Sigmoid colon (tissue), 7 donors: ENCODE measurements around the gene UBE2L6. TPM values are rescaled to one million over a fixed set of nuclear protein-coding genes. Genes with fewer than 3 reads are reported as not detected.

Source experiments
- DNase-seq: peaks from one replicate; pipeline ENCODE4 v3.0.0-alpha.2; 2019
- H3K27ac ChIP-seq, 4 donors: fragments of 200-600 bp; sonication (generic); one replicate each; pipeline ENCODE4 v1.5.1; 2016 to 2019; ENCODE audit warnings: mild to moderate bottlenecking in 1 of 4
- H3K27me3 ChIP-seq, 3 donors: fragments of 200-600 bp; sonication (generic); one replicate each; pipeline ENCODE4 v1.5.1; 2019; ENCODE audit warnings: mild to moderate bottlenecking in 1 of 3
- H3K36me3 ChIP-seq, 4 donors: fragments of 200-600 bp; sonication (generic); one replicate each; pipeline ENCODE4 v1.5.1; 2016 to 2019
- H3K4me1 ChIP-seq, 4 donors: fragments of 200-600 bp; sonication (generic); one replicate each; pipeline ENCODE4 v1.5.1; 2017 to 2019
- H3K4me3 ChIP-seq, 4 donors: fragments of 200-600 bp; sonication (generic); one replicate each; pipeline ENCODE4 v1.5.1; 2017 to 2019; ENCODE audit warnings: mild to moderate bottlenecking in 2 of 4, moderate library complexity in 1 of 4
- H3K9me3 ChIP-seq, 4 donors: fragments of 200-600 bp in 3 of 4; sonication (generic) in 3 of 4; one replicate each; pipeline versions ENCODE4 v1.5.1 to v1.6.1; 2013 to 2019
- CTCF ChIP-seq, 4 experiments: fragments of 450-650 bp in 3 of 4; fragments of 200-600 bp in 1 of 4; IDR thresholded peaks; one replicate each; pipeline ENCODE4 v1.5.1; 2016 to 2019; ENCODE audit warnings: antibody characterized with exemption in 4 of 4, mild to moderate bottlenecking in 3 of 4, moderate library complexity in 2 of 4
- EP300 ChIP-seq, 4 donors: sonication (generic); formaldehyde crosslinking; IDR thresholded peaks; one replicate each; pipeline ENCODE4 v1.6.1; 2017; ENCODE audit warnings: antibody characterized with exemption in 4 of 4
- POLR2A ChIP-seq, 2 donors: fragments of 450-650 bp; IDR thresholded peaks; one replicate each; pipeline ENCODE4 v1.6.1; 2016; ENCODE audit warnings: antibody characterized with exemption in 2 of 2, mild to moderate bottlenecking in 2 of 2, moderate library complexity in 2 of 2
- POLR2AphosphoS5 ChIP-seq, 4 donors: sonication (generic); formaldehyde crosslinking; IDR thresholded peaks; one replicate each; pipeline ENCODE4 v1.6.1; 2017; ENCODE audit warnings: antibody characterized with exemption in 4 of 4
- WGBS, 2 donors: extraction: QIAGEN DNeasy Blood & Tissue Kit; methylation state at CpG; one replicate each; pipeline ENCODE4 v1.1.7; 2013; 5-methylcytosine and 5-hydroxymethylcytosine counted together
- intact Hi-C: fragments of 100-400 bp; cut with DNase I; formaldehyde crosslinking; loops from one replicate; pipeline ENCODE4 v1.15.1; 2023
- polyA plus RNA-seq, 3 donors: library from polyadenylated mRNA; stranded (reverse); fragments of 200-250 nt; gene quantifications; one replicate each; pipeline ENCODE4 v1.2.3, GENCODE V29; 2013
- total RNA-seq, 4 donors: library from RNA; depleted of rRNA; stranded (reverse); fragments of >200 nt; gene quantifications; one replicate each; pipeline ENCODE4 v1.1.0, GENCODE V29; 2016
- donor health status: healthy with polysubstance abuse.
- donor health status: Bipolar disorder and iron deficiency.
- donor health status: healthy.

UBE2L6 gene
- total and polyA plus RNA-seq, 7 donors = 26.5 to 106 (median 37.8) TPM

- Histone ChIP-seq H3K4me1 (peaks cover 0 to 15% (median 12%) of the 10 kb centered on the region in 4 donors), H3K9me3 (no peaks in the 10 kb centered on the region), H3K27ac (no peak overlapping the region), H3K27me3 (no peaks in the 10 kb centered on the region), H3K4me3 (no peak overlapping the region), H3K36me3 (peaks cover 0 to 28% (median 12%) of the 10 kb centered on the region in 4 donors)
- DNase-seq = no peak
- intact Hi-C loops = loop anchor here (10.0 kb wide), 1 partner anchor 242 kb away; no protein-coding TSS in a partner anchor
- 83 to 87% methylated on average over 4 of the region's 4 CpGs for WGBS, 2 donors
- TF ChIP-seq CTCF (IDR thresholded peaks at IDR 0.05) (no peak), EP300 (IDR thresholded peaks at IDR 0.05) (no peak)
Measured at GRCh38 chr11:57562596-57562995, 4.9 kb downstream of the UBE2L6 start.

GRCh38 chr11:57560146-57560545 lies 7.3 kb downstream of the UBE2L6 start:
- no peak overlapping the region for H3K27ac ChIP-seq
- WGBS, 2 donors = 75 to 93% methylated on average over 4 of the region's 4 CpGs
- intact Hi-C loops = loop anchor here (10.0 kb wide), 1 partner anchor 245 kb away; no protein-coding TSS in a partner anchor
- TF ChIP-seq POLR2A (IDR thresholded peaks at IDR 0.05) = no peak
- no peak overlapping the region for H3K4me3 ChIP-seq
- H3K9me3 ChIP-seq = no peaks in the 10 kb centered on the region
- no peak for DNase-seq
- no peaks in the 10 kb centered on the region for H3K4me1 ChIP-seq
- H3K27me3 ChIP-seq = no peaks in the 10 kb centered on the region
- peaks cover 0 to 51% (median 16%) of the 10 kb centered on the region in 4 donors for H3K36me3 ChIP-seq

- intact Hi-C loops = no loop called here
- no peak for DNase-seq
Measured at GRCh38 chr11:57556041-57556440, 11.4 kb downstream of the UBE2L6 start.

GRCh38 chr11:57555393-57555792 lies 12.1 kb downstream of the UBE2L6 start:
- H3K4me1 ChIP-seq = no peaks in the 10 kb centered on the region
- no peak overlapping the region for H3K27ac ChIP-seq
- H3K4me3 ChIP-seq = no peak overlapping the region
- no peaks in the 10 kb centered on the region for H3K9me3 ChIP-seq
- no peak for DNase-seq
- WGBS, 2 donors = 87 to 94% methylated on average over 2 of the region's 2 CpGs
- no peaks in the 10 kb centered on the region for H3K27me3 ChIP-seq
- TF ChIP-seq POLR2A (IDR thresholded peaks at IDR 0.05) (no peak), CTCF (IDR thresholded peaks at IDR 0.05) (no peak), EP300 (IDR thresholded peaks at IDR 0.05) (no peak), POLR2AphosphoS5 (IDR thresholded peaks at IDR 0.05) (no peak)
- peaks cover 21 to 98% (median 51%) of the 10 kb centered on the region in 4 donors for H3K36me3 ChIP-seq
- intact Hi-C loops = no loop called here

More at GRCh38 chr11:57556041-57556440, 11.4 kb downstream of the UBE2L6 start:
- no peak for TF ChIP-seq CTCF (IDR thresholded peaks at IDR 0.05)
- TF ChIP-seq POLR2AphosphoS5 (IDR thresholded peaks at IDR 0.05) = no peak
- TF ChIP-seq POLR2A (IDR thresholded peaks at IDR 0.05) = no peak
- no peak for TF ChIP-seq EP300 (IDR thresholded peaks at IDR 0.05)
- H3K27me3 ChIP-seq = no peaks in the 10 kb centered on the region
- no peaks in the 10 kb centered on the region for H3K4me1 ChIP-seq
- no peak overlapping the region for H3K4me3 ChIP-seq
- H3K36me3 ChIP-seq = peaks cover 21 to 92% (median 45%) of the 10 kb centered on the region in 4 donors
- H3K9me3 ChIP-seq = no peaks in the 10 kb centered on the region
- WGBS, 2 donors = 86 to 91% methylated on average over 8 of the region's 8 CpGs
- H3K27ac ChIP-seq = no peak overlapping the region

- Histone ChIP-seq H3K36me3 (peaks cover 21 to 90% (median 47%) of the 10 kb centered on the region in 4 donors), H3K27ac (no peak overlapping the region), H3K27me3 (no peaks in the 10 kb centered on the region), H3K4me3 (no peak overlapping the region), H3K4me1 (no peaks in the 10 kb centered on the region), H3K9me3 (no peaks in the 10 kb centered on the region)
- intact Hi-C loops = no loop called here
- DNase-seq = no peak
- WGBS, 2 donors = 88 to 90% methylated on average over 5 of the region's 5 CpGs
- TF ChIP-seq EP300 (IDR thresholded peaks at IDR 0.05) (no peak), CTCF (IDR thresholded peaks at IDR 0.05) (no peak), POLR2AphosphoS5 (IDR thresholded peaks at IDR 0.05) (no peak), POLR2A (IDR thresholded peaks at IDR 0.05) (no peak)
Measured at GRCh38 chr11:57552479-57552878, 15.0 kb downstream of the UBE2L6 start.
